GM19372 (cell line): ENCODE measurements around the gene POLR2E.
"Not testable (repeated sequence)": the region's sequence is repeated elsewhere in the genome, so short reads cannot be mapped to it uniquely, and the experiment has no call there.

Experiments used
- ATAC-seq: cut with Tn5 transposase; IDR thresholded peaks from one replicate; pipeline ENCODE4 v1.9.1; 2021; ENCODE audit warnings: mild to moderate bottlenecking, low read depth, moderate library complexity; ENCODE audit not compliant: unreplicated experiment

Gene POLR2E

DNA sequence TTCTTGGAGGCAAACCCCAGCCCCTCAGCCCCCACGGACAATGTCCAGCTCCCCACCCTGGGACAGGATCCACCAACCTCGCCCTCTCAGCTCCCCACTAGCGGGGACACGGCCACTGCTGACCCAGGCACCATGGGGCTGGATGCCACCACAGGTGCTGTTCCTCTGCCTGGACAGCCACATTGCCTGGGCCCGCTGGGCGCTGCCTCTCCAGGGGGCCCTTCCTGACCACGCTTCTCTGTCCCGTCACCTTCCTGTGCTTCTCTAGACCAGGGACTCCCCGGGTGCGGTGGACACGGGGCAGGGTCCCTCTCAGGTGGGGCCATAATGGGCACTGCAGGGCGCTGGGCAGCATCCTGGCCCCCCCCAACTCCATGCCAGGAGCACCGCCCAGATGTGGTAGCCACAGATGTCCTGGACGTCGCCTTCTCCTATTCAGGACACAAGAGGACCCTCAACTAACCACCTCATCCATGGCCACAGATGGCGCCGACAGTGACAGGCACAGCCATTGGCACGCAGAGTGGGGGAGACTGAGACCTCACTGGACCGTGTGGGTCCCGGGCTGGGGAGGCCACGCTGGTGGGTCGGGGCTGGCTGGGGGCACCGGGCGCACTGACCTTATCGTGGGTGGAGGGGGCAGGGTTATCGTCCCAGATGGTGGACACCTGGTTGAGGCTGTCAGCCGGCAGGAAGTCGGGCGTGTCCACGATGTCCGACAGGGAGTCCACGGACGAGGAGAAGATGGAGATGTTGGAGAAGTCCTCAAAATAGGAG, 32.0 kb upstream of the POLR2E start:
- ATAC-seq = no peak

DNA sequence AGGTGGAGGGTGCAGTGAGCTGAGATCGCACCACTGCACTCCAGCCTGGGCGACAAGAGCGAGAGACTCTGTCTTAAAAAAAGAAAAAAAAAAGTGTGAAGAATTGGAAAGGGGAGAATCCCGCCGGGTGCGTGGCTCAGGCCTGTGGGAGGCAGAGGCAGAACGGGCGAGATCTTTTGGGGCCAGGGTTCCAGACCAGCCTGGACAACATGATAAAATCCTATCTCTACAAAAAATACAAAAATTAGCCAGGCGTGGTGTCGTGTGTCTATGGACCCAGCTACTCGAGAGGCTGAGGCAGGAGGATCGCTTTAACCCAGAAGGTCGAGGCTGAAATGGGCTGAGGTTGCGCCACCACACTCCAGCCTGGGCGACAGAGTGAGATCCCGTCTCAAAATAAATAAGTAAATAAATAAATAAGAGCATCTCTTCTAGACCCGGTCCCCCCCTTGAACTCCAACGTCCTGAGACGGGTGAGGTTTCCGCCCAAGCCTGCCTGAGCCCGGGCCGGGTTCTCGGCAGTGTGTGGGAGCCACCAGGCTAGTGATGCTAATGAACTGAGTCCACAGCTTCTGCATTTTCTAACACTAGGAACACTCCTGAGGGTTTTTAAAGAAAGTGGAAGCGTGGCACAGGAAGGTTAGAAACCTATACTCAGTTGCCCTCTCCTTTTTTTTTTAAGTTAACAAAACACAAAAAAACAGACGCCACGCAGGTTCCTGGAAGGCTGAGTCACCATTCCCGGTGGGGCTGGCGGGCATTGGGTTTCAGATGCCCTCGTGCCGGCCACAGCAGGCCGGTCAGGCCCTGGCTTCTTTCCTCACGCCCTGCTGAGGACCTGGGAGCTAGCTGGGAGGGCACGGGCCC, 30.7 kb upstream of the POLR2E start:
- no peak for ATAC-seq

DNA sequence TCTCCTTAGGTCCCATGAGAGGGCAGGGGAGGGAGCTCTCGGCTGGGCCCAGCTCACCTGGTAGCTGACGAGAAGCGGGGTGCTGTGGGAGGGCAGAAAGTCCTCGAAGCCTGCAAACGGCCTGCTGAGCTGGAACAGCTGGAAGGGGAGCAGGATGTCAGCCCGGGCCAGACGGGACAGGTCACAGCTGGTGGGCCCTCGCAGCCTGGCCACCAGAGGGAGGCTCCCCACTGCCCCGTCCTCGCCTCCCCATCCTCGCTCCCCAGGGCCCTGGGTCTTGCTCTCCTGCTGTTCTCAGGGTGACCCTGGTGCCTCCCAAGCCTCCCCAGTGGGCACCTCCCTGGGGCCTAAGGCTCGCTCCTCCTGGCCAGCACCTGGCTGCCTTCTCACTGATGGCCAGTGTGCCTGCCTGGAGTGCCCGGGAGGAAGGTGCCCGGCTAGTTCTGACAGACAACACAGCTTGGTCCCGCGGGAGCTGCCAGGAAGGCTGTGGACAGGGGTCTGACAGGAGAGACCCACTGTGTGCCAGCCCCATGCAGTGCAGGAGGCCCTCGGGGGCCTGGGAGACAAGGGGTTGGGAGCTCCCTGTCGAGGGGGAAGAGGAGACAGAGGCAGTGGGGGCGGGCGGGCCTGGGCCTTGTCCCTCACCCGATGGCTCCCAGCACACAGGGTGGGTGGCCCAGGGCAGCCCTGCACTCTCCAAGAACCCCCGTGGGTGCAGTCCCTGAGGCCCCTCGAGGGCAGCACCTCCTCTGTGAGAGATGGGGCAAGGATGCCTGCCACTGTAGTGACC, 28.9 kb upstream of the POLR2E start:
- no peak for ATAC-seq

DNA sequence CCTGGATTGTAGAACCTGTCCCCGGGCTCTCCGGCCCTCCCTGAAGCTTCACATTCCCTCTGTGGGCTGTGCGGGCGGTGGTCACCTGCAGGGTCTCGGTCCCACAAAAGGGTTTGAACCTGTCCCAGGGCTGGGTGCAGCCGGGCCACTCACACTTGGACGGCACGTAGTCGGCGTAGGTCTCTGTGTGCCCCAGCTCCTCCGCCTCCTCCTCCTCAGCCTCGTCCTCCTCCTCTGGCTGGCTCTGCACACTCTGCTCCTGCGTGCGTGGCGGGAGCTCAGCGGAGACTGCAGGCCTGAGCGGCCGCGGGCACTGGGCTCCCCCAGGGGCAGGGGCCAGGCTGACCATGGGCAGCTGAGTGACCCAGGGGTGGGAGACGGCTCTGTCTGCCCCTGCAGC, 28.2 kb upstream of the POLR2E start:
- no peak for ATAC-seq

DNA sequence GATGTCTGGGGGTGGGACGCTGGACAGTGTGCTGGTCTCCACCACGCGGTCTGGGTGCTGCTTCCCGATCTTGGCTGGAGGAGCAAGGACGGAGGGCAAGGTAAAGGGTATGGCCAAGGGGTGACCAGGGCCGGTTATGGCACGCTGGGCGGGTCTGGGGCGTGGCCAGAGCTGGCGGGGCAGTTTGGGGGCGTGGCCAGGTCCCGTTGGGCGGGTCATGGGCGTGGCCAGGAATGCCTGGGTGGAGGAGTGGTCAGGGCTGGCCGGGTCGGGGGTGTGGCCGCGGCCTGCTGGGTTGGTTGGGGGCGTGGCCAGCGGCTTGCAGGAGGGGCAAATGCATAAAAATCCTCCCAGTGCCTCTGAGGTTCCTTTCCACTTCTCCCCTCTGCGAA, 27.8 kb upstream of the POLR2E start:
- ATAC-seq = no peak

DNA sequence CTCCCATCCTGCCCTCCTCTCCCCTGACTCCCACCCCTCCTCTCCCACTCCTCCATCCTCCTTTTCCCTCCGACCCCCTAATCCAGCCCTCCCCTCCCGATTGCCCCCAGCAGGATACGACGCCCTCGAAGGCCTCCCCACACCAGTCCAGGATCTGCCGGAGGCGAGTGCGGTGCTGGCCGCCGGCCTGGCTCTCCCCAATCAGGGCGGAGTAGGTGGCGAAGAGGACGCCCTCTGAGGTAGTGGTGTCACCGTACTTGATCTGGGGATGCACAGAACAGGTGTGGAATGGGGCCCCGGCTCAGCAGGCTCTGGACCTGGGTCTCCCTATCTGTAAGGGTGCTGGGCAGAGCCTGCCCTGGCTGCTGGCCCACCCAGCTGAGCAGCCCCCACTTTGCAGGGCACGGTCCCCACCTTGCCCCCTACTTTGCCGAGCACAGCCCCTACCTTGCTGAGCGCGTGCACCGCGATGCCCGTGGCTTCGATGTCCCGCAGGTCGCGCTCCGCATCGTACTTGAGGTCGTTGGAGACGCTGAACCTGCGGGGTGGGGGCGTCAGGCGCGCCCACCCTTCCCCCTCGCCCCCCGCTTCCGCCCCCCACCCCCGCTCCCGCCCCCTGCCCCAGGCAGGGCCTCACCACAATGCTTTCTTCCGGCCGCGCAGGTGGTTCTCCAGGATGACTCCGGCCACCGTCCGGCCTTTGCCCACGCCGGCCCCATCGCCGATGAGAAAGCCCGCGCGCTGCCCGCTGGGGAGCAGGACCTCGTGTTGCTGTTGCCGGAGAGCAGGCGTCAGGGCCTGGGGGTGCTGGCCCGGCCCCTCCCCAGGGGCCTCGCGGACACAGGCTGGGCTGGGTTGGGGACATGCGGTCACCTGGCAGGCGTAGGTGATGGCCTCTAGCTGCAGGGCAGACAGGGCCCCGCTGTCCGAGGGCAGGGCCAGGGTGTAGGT, 27.1 kb upstream of the POLR2E start:
- no peak for ATAC-seq

DNA sequence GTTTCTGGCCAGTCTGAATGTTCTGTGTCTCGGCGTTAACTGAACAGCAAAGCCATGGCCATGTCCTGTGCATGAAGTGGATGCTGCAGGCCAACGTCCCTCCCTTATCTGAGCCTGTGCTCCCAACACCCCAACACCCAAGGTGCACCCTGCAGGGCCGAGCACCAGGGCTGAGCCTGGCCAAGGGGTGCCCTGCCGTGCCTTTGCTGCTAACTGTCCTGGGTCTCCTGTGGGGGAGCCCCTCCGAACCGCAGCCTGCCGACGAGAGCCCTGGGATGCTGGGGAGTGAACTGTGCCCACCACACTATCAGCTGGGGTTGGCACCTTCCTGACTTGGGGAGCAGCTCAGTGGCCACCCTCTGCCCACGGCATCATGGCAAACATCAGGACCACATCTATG, 26.2 kb upstream of the POLR2E start:
- no peak for ATAC-seq

DNA sequence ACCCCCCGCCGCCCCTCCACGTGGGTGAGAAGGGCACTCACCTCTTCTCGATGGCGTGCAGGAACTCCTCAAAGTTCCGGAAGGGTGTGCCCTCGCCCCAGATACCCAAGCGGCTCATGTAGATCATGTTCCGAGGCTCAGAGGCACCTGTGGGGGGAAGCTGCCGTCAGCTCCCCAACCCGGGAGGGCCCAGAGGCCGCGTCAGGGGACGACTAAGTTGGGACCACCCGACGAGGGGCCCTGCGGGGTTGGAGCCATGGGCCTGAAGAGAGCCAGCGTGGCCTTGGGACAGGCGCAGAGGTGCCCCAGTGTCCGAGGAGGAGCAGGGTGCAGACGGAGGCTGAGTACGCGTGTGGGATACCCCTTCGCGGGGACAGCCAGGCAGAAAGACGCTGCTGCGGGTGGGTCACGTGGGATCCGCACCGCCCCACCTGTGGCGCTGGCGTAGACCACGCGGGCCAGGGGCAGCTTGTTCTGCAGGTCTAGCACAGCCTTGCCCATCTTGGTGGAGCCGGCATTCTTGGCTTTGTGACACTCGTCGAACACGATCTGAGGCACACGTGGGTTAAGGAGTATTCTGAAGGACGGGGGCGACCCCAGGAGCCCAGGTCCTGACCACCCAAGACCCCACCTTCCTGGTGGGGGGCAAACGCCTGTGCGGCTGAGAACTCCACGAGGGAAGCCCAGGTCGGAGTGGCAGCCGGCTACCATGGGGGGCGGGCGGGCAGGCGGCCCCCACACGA, 24.5 kb upstream of the POLR2E start:
- no peak for ATAC-seq

DNA sequence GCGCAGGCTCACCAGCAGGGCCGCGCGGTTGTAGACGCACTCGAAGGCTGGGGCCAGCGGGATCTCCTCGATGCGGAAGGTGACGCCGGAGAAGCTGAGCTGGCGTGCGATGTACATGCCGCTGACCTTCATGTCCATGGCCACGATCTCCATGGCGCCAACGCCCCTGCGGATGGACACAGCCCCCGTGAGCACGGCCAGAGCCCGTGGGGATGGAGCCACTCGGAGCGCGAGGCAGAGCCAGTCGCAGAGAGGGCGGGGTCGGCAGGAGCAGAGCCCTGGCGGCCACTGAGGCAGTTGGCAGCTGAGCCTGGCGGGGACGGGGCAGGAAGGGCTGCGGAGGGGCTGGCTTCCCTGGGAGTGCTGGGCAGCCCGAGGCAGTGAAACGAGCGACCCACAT, 23.8 kb upstream of the POLR2E start:
- no peak for ATAC-seq

DNA sequence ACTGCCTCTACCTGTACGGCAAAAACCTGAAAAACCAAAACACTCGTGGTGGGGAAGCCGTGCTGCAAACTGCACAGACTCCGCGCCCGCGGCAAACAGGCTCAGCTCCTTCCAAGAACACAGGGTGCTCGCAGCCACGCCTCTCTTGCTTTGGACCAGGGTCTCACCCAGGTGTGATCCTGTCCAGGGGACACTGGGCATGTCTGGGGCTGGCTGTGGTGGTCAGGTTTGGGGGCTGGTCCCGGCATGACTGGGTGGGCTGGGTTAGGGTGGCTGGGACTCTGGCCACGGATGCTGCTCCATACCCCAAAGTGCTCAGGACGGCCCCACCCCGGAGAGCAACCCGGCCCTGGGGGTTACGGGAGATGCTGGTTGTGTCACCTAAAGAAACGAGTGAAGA, 22.5 kb upstream of the POLR2E start:
- ATAC-seq = no peak

DNA sequence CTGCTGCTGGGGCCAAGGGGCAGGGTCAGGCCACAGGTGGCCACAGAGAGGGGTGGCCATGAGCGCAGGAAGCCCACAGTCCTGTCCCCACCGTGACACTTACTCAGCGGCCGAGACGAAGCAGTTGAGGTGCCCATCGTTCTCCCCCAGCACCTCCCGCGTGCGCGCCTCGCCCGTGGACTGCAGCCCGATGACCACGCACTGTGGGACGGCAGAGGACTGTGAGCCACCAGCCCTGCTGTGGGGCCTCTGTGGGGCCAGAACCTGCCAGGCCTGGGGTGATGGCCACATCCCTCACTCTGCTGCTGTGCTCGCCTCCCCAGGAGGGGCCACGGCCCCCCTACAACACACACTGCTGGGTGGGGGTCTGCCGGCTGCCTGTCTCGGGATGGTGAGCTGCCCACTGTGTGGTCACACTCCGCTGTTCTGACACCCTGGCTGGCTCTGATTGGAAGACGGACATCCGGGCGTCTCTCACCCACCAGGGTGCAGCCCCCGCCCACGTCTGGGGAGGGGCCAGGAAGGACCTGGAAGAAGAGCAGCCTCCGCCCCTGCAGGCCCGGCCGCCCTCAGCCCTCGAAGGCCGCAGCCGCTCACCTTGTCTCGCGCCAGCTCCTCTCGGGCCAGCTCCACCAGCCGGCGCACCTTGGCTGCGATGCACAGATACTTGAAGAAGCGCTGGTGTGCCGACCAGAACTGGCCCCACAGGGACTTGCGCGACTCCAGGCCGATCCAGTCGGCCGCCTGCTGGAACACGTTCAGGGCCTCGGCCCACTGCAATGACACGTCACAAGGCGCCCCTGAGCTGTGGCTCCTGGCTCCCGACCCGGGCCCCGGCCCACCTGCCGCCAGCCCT, 21.8 kb upstream of the POLR2E start:
- ATAC-seq = no peak

DNA sequence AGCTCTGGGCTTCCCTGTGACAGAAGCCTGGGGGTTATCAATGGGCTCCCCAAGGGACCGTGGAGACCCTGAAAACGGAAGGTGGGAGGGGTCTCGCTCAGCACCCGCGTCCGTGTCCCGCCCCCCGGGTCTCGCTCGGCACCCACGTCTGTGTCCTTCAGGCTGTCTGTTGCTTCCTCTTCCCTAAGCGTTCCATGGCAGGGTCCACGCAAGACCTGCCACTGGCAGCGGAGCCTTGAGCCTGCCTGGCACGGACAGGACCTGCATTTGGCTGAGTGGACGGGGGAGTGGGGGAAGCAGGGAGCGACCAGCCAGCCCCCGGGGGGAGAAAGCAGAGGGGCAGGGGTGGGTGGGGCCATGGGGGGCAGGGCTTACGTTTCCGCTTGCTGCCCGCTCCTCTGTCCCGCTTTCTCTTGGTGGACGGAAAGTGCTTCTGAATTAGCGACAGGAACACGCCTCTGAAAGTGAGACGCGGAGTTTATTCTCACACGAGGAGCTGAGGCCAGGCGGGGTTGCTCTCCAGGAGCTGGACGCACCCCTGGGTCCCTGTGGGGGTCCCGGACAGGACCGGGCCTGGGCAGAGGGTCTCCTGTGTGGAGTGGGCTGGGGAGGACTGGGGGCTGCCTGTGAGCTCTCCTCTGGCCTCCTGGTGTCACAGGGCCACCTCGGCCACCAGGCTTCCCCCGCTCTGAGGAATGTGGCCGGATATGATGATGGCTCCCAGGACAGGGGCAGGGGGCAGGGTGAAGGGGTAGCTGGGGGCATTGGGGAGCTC, 20.7 kb upstream of the POLR2E start:
- no peak for ATAC-seq

DNA sequence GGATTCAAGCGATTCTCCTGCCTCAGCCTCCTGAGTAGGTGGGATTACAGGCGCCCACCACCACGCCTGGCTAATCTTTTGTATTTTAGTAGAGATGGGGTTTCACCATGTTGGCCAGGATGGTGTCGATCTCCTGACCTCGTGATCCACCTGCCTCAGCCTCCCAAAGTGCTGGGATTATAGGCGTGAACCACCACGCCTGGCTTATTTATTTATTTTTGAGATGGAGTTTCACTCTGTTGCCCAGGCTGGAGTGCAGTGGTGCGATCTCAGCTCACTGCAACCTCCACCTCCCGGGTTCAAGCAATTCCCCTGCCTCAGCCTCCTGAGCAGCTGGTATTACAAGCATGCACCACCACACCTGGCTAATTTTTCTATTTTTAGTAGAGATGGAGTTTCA, 19.6 kb upstream of the POLR2E start:
- ATAC-seq = not testable (repeated sequence)

DNA sequence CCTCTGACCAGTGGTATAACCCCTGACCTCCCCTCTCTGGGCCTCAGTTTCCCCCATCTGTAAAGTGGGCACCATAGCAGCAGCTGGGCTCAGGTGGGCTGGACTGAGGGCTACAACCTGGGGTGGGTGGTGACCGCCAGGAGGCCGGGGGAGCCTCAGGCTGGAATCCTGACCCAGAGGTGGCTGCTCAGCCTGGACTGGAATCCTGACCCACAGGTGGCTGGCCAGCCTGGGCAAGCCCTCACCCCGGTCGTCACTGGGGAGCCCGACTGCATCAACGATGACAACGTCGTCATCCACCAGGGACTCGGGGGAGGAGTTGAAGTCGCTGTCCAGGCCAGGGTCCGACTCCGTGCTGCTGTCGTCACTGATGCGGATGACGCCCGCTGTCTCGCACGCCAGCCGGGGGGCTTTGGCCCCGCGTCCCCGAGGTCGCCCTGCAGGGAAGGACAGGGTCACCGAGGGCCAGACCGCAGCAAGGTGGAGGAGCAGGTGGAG, 18.9 kb upstream of the POLR2E start:
- no peak for ATAC-seq

DNA sequence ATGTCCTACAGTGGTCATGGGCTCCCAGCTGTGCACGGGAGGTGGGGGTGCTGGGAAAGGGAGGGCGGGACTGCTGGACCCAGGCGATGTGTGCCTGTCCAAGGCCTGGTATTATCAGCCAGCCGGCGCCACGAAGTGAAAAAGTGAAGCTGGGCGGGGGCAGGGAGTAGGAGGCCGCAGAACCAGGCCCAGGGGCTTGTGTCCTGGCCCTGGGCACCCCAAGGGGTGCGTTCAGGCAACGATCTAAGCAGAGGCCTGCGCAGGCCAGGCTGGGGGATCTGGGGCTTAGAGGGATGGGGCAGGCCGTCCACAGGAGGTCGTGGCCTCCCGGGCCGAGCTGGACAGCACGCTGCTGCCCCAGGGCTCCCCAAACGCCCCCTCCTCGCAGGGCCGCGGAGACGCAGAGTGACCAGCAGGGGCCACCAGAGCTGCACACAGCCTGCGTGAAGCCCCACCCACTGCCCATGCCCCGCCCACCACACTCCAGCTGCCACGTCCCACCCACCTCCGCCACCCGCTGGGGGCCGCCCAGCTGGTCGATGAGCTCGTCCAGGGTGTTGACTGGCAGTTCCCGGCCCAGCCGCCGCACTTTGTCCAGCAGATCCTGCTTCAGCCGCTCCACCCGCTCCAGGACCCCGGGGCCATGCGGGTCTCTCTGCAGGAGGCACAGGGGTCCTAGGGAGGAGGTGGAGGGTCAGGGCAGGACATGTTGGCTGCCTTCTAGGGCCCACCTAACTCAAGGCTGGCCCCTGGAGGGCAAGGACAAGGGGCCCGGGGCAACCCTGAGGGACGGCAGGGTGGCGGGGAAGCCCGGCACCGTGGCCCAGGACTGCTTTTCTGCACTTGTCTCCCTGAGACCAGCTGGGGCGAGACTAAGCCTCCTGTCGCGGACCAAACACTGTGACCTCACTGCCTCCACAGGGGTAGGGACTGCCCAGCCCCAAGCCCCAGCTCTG, 18.1 kb upstream of the POLR2E start:
- ATAC-seq = no peak

DNA sequence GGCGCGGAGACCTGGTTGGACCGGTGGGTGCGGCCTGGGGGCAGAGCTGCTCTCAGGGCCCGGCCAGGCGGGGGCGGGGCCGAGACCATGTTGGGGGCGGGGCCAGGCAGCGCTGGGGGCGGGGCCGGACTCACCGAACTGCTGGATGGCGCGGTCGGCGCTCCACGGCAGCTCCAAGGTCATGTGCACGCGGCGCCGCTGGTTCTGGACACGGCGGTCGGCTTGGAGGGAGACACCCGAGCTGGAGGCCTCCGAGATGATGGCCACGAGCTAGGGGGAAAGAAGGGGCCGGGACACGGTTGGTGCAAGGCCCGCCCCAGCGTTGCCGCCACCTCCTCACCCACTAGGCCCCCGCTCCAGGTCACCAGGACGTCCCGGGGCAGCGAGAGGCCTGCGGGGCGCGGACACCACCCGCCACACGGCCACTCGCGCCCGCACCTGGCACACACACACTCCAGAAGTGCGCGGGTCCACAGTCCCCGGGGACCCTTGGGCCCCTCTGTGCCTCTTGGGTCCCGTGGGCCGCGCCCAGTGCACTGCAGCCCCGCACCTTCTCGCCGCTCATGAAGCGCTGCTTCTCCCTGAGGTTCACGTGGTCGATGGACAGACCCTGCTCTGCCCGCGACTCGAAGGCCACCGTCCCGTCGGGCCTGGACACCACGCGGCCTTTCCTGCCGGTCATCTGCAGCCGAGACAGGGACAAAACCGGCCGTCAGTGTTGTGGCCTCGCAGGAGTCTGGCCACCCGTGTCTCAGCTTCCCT, 17.3 kb upstream of the POLR2E start:
- ATAC-seq = no peak
